A549 treated with DMSO at 1 μM for 4 hours (cell line): ENCODE data around the gene KRTAP5-9. TPM values are rescaled to one million over a fixed set of nuclear protein-coding genes. Genes with fewer than 3 reads are reported as not detected.

Source experiments
- total RNA-seq: library from RNA; stranded (reverse); fragments of 200-300 nt; extraction: Qiagen RNA extraction; gene quantifications from 5 replicates; pipeline ENCODE4 v1.2.3, GENCODE V29; 2022; ENCODE audit warnings: low read depth

Gene KRTAP5-9, protein sequence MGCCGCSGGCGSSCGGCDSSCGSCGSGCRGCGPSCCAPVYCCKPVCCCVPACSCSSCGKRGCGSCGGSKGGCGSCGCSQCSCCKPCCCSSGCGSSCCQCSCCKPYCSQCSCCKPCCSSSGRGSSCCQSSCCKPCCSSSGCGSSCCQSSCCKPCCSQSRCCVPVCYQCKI
- total RNA-seq = not detected in 5 replicates

GRCh38 chr11:71548120-71548519, at the start of gene KRTAP5-9:
TSS of gene KRTAP5-9 (plus strand) at chr11:71548420. CDS start at chr11:71548658, 238 bp downstream.

GRCh38 chr11:71526796-71527575, 21.2 kb upstream of the KRTAP5-9 start, which contains the start of gene KRTAP5-7:
TSS of gene KRTAP5-7 (plus strand) at chr11:71527267. CDS start at chr11:71527301, 34 bp downstream.

DNA sequence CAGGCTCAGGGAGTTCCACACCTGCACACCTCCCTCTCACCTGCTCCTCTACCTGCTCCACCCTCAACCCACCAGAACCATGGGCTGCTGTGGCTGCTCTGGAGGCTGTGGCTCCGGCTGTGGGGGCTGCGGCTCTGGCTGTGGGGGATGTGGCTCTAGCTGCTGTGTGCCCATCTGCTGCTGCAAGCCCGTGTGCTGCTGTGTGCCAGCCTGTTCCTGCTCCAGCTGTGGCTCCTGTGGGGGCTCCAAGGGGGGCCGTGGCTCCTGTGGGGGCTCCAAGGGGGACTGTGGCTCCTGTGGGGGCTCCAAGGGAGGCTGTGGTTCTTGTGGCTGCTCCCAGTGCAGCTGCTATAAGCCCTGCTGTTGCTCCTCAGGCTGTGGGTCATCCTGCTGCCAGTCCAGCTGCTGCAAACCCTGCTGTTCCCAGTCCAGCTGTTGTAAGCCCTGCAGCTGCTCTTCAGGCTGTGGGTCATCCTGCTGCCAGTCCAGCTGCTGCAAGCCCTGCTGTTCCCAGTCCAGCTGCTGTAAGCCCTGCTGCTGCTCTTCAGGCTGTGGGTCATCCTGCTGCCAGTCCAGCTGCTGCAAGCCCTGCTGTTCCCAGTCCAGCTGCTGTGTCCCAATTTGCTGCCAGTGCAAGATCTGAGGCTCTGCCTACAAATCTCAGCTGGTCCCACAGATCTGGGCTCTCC, 10.1 kb upstream of the KRTAP5-9 start, which contains the start of gene KRTAP5-8:
Gene KRTAP5-8, plus strand, starts transcription at position 49 of the 689 bp plus-strand sequence. Its CDS starts 31 bp downstream, at position 80.

GRCh38 chr11:71565263-71565662, 17.0 kb downstream of the KRTAP5-9 start, which contains the start of gene KRTAP5-10:
TSS of gene KRTAP5-10 (plus strand) at chr11:71565563. CDS start at chr11:71565588, 25 bp downstream.

DNA sequence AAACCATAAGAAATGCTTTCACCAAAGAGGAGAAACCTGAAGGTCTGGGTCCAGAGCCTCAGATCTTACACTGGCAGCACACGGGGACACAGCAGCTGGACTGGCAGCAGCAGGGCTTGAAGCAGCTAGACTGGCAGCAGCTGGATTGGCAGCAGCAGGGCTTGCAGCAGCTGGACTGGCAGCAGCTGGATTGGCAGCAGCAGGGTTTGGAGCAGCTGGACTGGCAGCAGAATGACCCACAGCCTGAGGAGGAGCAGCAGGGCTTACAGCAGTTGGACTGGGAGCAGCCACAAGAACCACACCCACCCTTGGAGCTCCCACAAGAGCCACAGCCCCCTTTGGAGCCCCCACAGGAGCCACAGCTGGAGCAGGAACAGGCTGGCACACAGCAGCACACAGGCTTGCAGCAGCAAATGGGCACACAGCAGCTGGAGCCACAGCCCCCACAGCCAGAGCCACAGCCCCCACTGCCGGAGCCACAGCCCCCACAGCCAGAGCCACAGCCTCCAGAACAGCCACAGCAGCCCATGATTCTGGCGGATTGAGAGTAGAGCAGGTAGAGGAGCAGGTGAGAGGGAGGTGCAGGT, 34.2 kb downstream of the KRTAP5-9 start, which contains the start of gene KRTAP5-11:
Gene KRTAP5-11, minus strand, starts transcription at position 567 of the 587 bp plus-strand sequence. Its CDS starts 38 bp downstream, at position 529.

Other genes with a start within 250 kb of the KRTAP5-9 start
- 51.5 to 54.3 TPM (median 53.4 TPM) in 5 replicates for gene DHCR7, start 100.0 kb upstream of the KRTAP5-9 start, total RNA-seq
- gene NADSYN1, start 95.2 kb upstream of the KRTAP5-9 start, total RNA-seq = 42.8 to 49.8 TPM (median 46.8 TPM) in 5 replicates
- gene KRTAP5-7, start 21.2 kb upstream of the KRTAP5-9 start, total RNA-seq = not detected in 5 replicates
- not detected in 5 replicates for gene KRTAP5-8, start 10.4 kb upstream of the KRTAP5-9 start, total RNA-seq
- gene KRTAP5-10, start 17.1 kb downstream of the KRTAP5-9 start, total RNA-seq = not detected in 5 replicates
- gene KRTAP5-11, start 34.5 kb downstream of the KRTAP5-9 start, total RNA-seq = not detected in 5 replicates